AG04449 (cell line): Measurements from ENCODE around the gene ARHGEF5.

Source experiments
- CTCF ChIA-PET: fragments of 350-600 bp; formaldehyde crosslinking; extraction: SDS; loops from one replicate; lab custom pipeline; 2021; ENCODE audit warnings: antibody characterized with exemption; lab: Yijun Ruan, JAX
- POLR2A ChIA-PET: fragments of 400-600, 350-600 bp; formaldehyde crosslinking; extraction: SDS; loops from one replicate; lab custom pipeline; 2020; ENCODE audit warnings: antibody characterized with exemption, inconsistent platforms; lab: Yijun Ruan, JAX
- DNase-seq: peaks from one replicate; pipeline ENCODE4 v3.0.0-alpha.2; 2010; ENCODE audit warnings: low read depth, low spot score
- H3K4me3 ChIP-seq: 2 replicates; pipeline ENCODE4 v1.5.1; 2011; ENCODE audit warnings: low read depth, mild to moderate bottlenecking, control low read depth, low read length
- CTCF ChIP-seq: IDR thresholded peaks from one replicate; pipeline ENCODE4 v1.5.1; 2011; ENCODE audit warnings: mild to moderate bottlenecking, moderate library complexity, low read length, control low read depth, inconsistent platforms; ENCODE audit not compliant: insufficient read depth; ENCODE audit errors: missing control alignments

The ARHGEF5 gene

DNA sequence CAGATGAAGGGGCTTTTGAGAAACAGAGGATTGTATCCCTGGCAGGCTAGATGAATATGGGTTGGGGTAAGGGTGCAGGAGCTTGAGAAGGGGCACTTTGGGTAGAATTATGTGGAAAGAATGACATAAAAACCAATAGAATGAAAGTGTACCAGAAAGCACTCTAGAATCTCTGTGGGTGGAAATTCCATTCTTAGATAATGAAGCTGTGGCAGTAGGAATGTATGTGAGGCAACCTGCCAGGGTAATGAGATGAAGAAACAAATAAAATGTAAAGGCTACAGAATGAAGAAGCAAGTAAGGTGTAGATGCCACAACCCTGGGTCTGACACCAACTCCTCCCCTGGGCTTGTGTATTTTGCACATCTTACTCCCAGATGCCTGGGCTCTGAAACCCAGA is 31.5 kb downstream of the ARHGEF5 start:
- TF ChIP-seq CTCF = no peak
- ChIA-PET POLR2A (no interaction called here), CTCF (no interaction called here)
- peak; percentile 36 for DNase-seq
- no peak overlapping the region for H3K4me3 ChIP-seq

GRCh38 chr7:144388950-144389349 is 33.7 kb downstream of the ARHGEF5 start:
- no peak overlapping the region for H3K4me3 ChIP-seq
- DNase-seq = no peak
- no peak for TF ChIP-seq CTCF
- POLR2A ChIA-PET = no interaction called here
- CTCF ChIA-PET = no interaction called here

GRCh38 chr7:144390481-144390880 is 35.3 kb downstream of the ARHGEF5 start:
- no peak for TF ChIP-seq CTCF
- ChIA-PET POLR2A (no interaction called here), CTCF (no interaction called here)
- no peak overlapping the region for H3K4me3 ChIP-seq
- DNase-seq = no peak

- DNase-seq = no peak
- no peak for TF ChIP-seq CTCF
- ChIA-PET POLR2A (no interaction called here), CTCF (interaction anchor here (1.3 to 2.1 kb wide), 5 partner anchors 9 to 214 kb away, joined by 3 to 6 read pairs (median 4); partner anchors contain the start of gene NOBOX)
- no peak overlapping the region for H3K4me3 ChIP-seq
Measured at GRCh38 chr7:144391014-144391413, 35.8 kb downstream of the ARHGEF5 start.

- POLR2A ChIA-PET = no interaction called here
- peak; percentile 43 for TF ChIP-seq CTCF
- DNase-seq = no peak
- H3K4me3 ChIP-seq = peak overlapping the region; percentile 26; the same call in 1 of the 2 replicates
- CTCF ChIA-PET = interaction anchor here (1.0 to 2.1 kb wide), 7 partner anchors 8 to 215 kb away, joined by 3 to 6 read pairs (median 4); partner anchors contain the start of gene NOBOX
Measured at GRCh38 chr7:144391823-144392255, 36.6 kb downstream of the ARHGEF5 start.

DNA sequence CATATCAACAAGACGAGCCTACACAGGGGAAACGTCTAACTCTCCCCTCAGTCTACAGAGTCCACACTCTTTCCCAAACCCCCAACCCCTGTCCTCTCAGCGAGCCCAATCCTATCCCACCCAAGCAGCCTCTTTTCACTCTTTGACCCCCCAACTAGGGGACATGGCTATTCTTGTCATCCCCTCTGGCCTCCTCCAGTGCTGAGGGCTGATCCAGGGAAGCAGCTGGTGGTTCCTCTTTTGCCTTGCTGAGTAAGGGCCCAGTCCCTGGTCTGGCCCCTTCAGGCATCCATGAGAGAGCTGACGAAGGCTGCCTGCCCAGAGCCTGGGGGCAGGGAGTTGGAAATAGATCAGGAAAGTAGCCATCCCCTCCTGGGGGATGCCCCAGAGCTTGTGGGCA is 41.9 kb downstream of the ARHGEF5 start:
- ChIA-PET POLR2A (no interaction called here), CTCF (no interaction called here)
- no peak for TF ChIP-seq CTCF
- no peak overlapping the region for H3K4me3 ChIP-seq
- no peak for DNase-seq
